Activated CD8-positive, alpha-beta memory T cell treated with anti-CD3 and anti-CD28 coated beads, Interleukin-2, amount 10 ng/mL, durations not matched to agents 7 days and 5 days (primary cell): ENCODE data around the gene FAM24A. TPM values are rescaled to one million over a fixed set of nuclear protein-coding genes. Genes with fewer than 3 reads are reported as not detected.
"Not testable (repeated sequence)": the region's sequence is repeated elsewhere in the genome, so short reads cannot be mapped to it uniquely, and the experiment has no call there.

ENCODE experiments used
- ATAC-seq: fragments of 150-1000 bp; cut with Tn5 transposase; one replicate; pipeline ENCODE4 v1.10.0; 2021; ENCODE audit warnings: moderate library complexity
- CTCF ChIA-PET: fragments of 350-600 bp; sonication (Branson Sonifier 250); formaldehyde crosslinking; loops from one replicate; lab custom pipeline; 2021; ENCODE audit warnings: antibody characterized with exemption; lab: Charles Lee
- DNase-seq: peaks from one replicate; pipeline ENCODE4 v3.0.0-alpha.2; 2020
- H3K27ac Mint-ChIP-seq: one replicate; pipeline ENCODE4 v1.8.0; 2021; ENCODE audit warnings: mild to moderate bottlenecking, mixed read lengths
- H3K27me3 Mint-ChIP-seq: one replicate; pipeline ENCODE4 v1.8.0; 2021; ENCODE audit warnings: mixed read lengths
- H3K36me3 Mint-ChIP-seq: one replicate; pipeline ENCODE4 v1.8.0; 2021; ENCODE audit warnings: mild to moderate bottlenecking, mixed read lengths
- H3K4me1 Mint-ChIP-seq: one replicate; pipeline ENCODE4 v1.8.0; 2021; ENCODE audit warnings: mixed read lengths
- H3K4me3 Mint-ChIP-seq: one replicate; pipeline ENCODE4 v1.8.0; 2021; ENCODE audit warnings: mild to moderate bottlenecking, moderate library complexity, mixed read lengths
- H3K9me3 Mint-ChIP-seq: one replicate; pipeline ENCODE4 v1.8.0; 2022; ENCODE audit warnings: low read depth, mixed read lengths
- total RNA-seq, 2 experiments: library from RNA; stranded (reverse); gene quantifications; one replicate each; pipeline ENCODE4 v1.2.3, GENCODE V29; 2021

Gene FAM24A
- total RNA-seq: not detected

- ATAC-seq: no peak
- H3K4me3 Mint-ChIP-seq: no peak within 1 kb of the TSS
- H3K4me1 Mint-ChIP-seq: no peaks in the 10 kb centered on the region
- DNase-seq: no peak
- H3K9me3 Mint-ChIP-seq: no peaks in the 10 kb centered on the region
- CTCF ChIA-PET: no interaction called here
- no peak within 1 kb of the TSS for H3K27ac Mint-ChIP-seq
- peaks cover 11% of the 10 kb centered on the region for H3K27me3 Mint-ChIP-seq
- H3K36me3 Mint-ChIP-seq: no peaks in the 10 kb centered on the region
Observed at GRCh38 chr10:122910310-122910709, at the start of gene FAM24A. TSS of gene FAM24A (plus strand) at chr10:122910610. CDS start at chr10:122911635, 1,025 bp downstream.

DNA sequence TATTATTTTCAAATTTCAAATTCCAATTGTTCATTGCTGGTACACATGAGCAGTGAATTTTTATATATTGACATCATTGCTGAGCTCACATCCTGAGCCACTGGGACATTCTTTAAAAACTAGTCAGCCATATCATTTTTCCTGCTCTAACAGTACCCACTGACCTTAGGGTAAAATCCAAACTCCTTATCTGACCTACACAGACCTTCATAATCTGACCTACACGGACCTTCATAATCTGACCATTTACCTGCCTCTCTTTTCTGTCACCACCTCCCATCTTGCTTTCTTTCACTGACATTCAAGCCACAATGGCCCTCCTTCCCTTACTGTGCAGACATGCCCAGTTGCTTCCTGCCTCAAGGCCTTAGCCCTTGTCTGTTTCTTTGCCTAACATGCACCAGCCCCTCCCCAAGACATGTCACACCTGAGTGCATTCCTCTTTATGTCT is 48.7 kb upstream of the FAM24A start:
- Mint-ChIP-seq H3K27ac (no peak overlapping the region), H3K36me3 (peaks cover 26% of the 10 kb centered on the region), H3K4me3 (no peak overlapping the region), H3K4me1 (peaks cover 2% of the 10 kb centered on the region), H3K9me3 (peaks cover 5% of the 10 kb centered on the region), H3K27me3 (no peaks in the 10 kb centered on the region)
- ATAC-seq: no peak
- CTCF ChIA-PET: no interaction called here
- DNase-seq: no peak

- ATAC-seq: no peak
- no peak overlapping the region for H3K4me3 Mint-ChIP-seq
Observed at GRCh38 chr10:122863216-122864193, 46.9 kb upstream of the FAM24A start.

DNA sequence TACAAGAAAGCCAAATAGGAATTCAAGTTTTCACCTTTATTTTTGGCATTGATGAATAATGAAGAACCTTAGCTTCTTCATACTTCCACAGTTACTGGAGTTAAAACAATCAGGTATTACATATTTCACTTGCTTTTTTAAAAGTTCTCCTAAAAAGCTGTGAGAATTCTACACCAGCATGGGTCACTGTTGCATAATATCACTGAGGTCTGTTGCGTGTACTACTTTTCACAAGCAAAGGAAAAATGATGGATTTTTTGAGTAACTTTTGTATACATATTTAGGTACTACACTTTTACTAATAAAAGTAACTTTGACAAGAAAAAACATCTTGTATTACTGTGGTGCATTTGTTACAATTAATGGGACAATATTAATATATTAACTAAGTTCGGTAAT is 46.2 kb upstream of the FAM24A start:
- H3K4me3 Mint-ChIP-seq: no peak overlapping the region
- DNase-seq (no peak), ATAC-seq (no peak)
- H3K36me3 Mint-ChIP-seq: peaks cover 27% of the 10 kb centered on the region
- peaks cover 7% of the 10 kb centered on the region for H3K9me3 Mint-ChIP-seq
- peaks cover 9% of the 10 kb centered on the region for H3K4me1 Mint-ChIP-seq
- no peak overlapping the region for H3K27ac Mint-ChIP-seq
- H3K27me3 Mint-ChIP-seq: no peaks in the 10 kb centered on the region
- CTCF ChIA-PET: no interaction called here

More at GRCh38 chr10:122863216-122864193, 46.9 kb upstream of the FAM24A start:
- no peak for DNase-seq
- peaks cover 8% of the 10 kb centered on the region for H3K9me3 Mint-ChIP-seq
- CTCF ChIA-PET: no interaction called here
- peaks cover 31% of the 10 kb centered on the region for H3K36me3 Mint-ChIP-seq
- no peak overlapping the region for H3K27ac Mint-ChIP-seq
- H3K27me3 Mint-ChIP-seq: no peaks in the 10 kb centered on the region
- H3K4me1 Mint-ChIP-seq: peaks cover 9% of the 10 kb centered on the region

DNA sequence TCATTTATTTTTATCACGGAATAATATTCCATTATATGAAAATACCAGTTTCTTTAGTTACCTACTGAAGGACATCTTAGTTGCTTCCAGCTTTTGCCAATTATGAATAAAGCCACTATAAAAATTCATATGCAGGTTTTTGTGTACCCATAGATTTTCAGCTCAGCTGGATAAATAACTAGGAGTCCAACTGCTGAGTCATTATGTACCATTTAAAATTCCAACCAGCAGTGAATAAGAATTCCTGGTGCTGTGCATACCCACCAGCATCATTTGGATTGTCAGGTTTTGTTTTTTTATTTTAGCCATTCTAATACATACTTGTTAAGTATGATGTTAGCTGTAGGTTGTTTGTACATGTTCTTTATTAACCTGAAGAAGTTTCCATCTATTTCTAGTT is 45.5 kb upstream of the FAM24A start:
- no peak for ATAC-seq
- H3K27ac Mint-ChIP-seq: no peak overlapping the region
- H3K4me3 Mint-ChIP-seq: no peak overlapping the region
- CTCF ChIA-PET: no interaction called here
- H3K27me3 Mint-ChIP-seq: no peaks in the 10 kb centered on the region
- DNase-seq: no peak
- peaks cover 9% of the 10 kb centered on the region for H3K9me3 Mint-ChIP-seq
- H3K36me3 Mint-ChIP-seq: peaks cover 33% of the 10 kb centered on the region
- peaks cover 9% of the 10 kb centered on the region for H3K4me1 Mint-ChIP-seq

- CTCF ChIA-PET, H3K4me3 Mint-ChIP-seq, H3K4me1 Mint-ChIP-seq, ATAC-seq, H3K9me3 Mint-ChIP-seq, H3K27ac Mint-ChIP-seq, DNase-seq, H3K27me3 Mint-ChIP-seq: not testable (repeated sequence)
- peaks cover 39% of the 10 kb centered on the region for H3K36me3 Mint-ChIP-seq
Observed at GRCh38 chr10:122866757-122867482, 43.5 kb upstream of the FAM24A start.

GRCh38 chr10:122868768-122869167 is 41.6 kb upstream of the FAM24A start:
- H3K9me3 Mint-ChIP-seq: peaks cover 11% of the 10 kb centered on the region
- H3K27me3 Mint-ChIP-seq, H3K27ac Mint-ChIP-seq, H3K4me3 Mint-ChIP-seq, CTCF ChIA-PET, DNase-seq, ATAC-seq, H3K4me1 Mint-ChIP-seq: not testable (repeated sequence)
- peaks cover 47% of the 10 kb centered on the region for H3K36me3 Mint-ChIP-seq

- H3K27me3 Mint-ChIP-seq, DNase-seq, ATAC-seq, H3K27ac Mint-ChIP-seq, CTCF ChIA-PET, H3K4me3 Mint-ChIP-seq: not testable (repeated sequence)
- H3K36me3 Mint-ChIP-seq: peaks cover 65% of the 10 kb centered on the region
- H3K9me3 Mint-ChIP-seq: peaks cover 18% of the 10 kb centered on the region
- H3K4me1 Mint-ChIP-seq: peaks cover 24% of the 10 kb centered on the region
Observed at GRCh38 chr10:122871947-122872346, 38.5 kb upstream of the FAM24A start.

DNA sequence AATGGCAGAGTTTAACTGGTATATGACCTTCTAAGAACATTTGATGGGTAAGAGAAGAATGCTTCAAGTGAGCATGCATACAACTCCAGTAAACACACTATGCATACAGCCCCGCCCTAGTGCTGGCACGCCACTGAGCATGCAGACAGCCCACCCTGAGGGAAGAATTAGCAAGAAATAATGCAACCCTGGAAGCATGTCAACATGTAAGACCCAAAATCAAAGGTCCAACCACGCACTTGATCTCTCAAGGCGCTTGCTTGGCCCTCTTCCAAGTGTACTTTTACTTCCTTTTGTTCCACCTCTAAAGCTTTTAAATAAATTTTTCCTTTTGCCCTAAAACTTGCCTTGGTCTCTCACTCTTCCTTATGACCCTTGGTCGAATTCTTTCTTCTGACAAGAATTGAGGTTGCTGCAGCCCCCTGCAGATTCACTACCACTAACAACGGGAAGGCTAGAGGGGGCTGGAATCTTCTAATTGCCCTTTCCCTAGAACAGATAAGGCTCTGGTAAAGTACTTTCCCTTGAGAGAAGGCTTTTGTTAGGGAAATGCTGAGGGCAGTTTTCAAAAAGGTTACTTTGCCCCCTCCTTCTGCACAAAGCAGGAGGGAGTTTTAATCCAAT is 34.5 kb upstream of the FAM24A start:
- peaks cover 52% of the 10 kb centered on the region for H3K4me1 Mint-ChIP-seq
- H3K36me3 Mint-ChIP-seq: peaks cover 60% of the 10 kb centered on the region
- no peak overlapping the region for H3K27ac Mint-ChIP-seq
- H3K4me3 Mint-ChIP-seq: no peak overlapping the region
- no peak for ATAC-seq
- peaks cover 13% of the 10 kb centered on the region for H3K9me3 Mint-ChIP-seq
- CTCF ChIA-PET: no interaction called here
- DNase-seq: no peak
- H3K27me3 Mint-ChIP-seq: no peaks in the 10 kb centered on the region

- H3K27me3 Mint-ChIP-seq: no peaks in the 10 kb centered on the region
- no peak for DNase-seq
- H3K4me1 Mint-ChIP-seq: peaks cover 55% of the 10 kb centered on the region
- CTCF ChIA-PET: no interaction called here
- peaks cover 60% of the 10 kb centered on the region for H3K36me3 Mint-ChIP-seq
- ATAC-seq: no peak
- peaks cover 13% of the 10 kb centered on the region for H3K9me3 Mint-ChIP-seq
- no peak overlapping the region for H3K4me3 Mint-ChIP-seq
- no peak overlapping the region for H3K27ac Mint-ChIP-seq
Observed at GRCh38 chr10:122876467-122876855, 33.9 kb upstream of the FAM24A start.

DNA sequence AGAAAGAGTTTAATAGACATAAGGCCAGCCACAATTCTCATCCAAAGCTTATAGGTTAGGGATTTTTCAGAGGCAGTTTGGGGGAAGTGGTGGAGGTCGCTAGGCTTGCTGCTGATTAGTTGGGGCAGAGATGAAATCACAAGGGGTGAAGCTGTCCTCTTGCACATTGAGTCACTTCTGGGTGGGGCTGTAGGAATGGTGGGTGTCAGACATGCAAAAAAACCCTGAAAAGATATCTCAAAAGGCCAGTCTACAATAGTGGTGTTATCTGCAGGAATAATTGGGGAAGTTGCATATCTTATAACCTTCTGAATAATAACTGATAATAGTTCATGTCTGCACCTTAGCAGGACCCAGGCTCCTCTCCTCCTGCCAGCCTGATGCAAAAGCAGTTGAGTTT is 33.1 kb upstream of the FAM24A start:
- H3K36me3 Mint-ChIP-seq: peaks cover 55% of the 10 kb centered on the region
- H3K4me3 Mint-ChIP-seq: no peak overlapping the region
- peaks cover 55% of the 10 kb centered on the region for H3K4me1 Mint-ChIP-seq
- DNase-seq: no peak
- H3K27ac Mint-ChIP-seq: no peak overlapping the region
- peaks cover 13% of the 10 kb centered on the region for H3K9me3 Mint-ChIP-seq
- CTCF ChIA-PET: no interaction called here
- no peak for ATAC-seq
- no peaks in the 10 kb centered on the region for H3K27me3 Mint-ChIP-seq

DNA sequence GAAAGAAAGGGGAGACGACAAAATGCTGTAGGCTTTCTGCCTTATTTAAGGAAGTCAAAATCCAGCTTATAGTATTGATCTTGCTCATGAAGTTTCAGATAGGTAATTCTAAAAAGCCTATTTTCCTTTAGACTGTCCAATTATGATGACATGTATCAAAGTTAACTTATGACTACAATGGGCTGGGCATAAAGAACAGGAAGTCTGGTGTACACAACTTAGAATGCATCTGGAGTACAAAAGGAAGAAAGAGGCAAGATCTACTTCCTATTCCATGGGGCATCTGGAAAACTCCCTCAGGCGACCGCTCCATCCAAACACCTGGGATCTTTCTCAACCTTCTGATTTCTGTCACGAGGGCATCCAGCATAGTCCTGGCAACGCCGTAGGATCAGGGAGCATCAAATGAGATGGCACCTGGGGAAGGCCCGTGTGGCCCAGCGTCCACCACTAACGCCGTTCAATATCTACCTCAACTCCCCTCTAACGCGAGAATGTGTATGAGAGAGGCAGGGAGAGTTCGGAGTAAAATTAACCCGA is 31.5 kb upstream of the FAM24A start:
- ATAC-seq: peak; percentile 26
- Mint-ChIP-seq H3K4me1 (peaks cover 62% of the 10 kb centered on the region), H3K27me3 (no peaks in the 10 kb centered on the region), H3K36me3 (peaks cover 51% of the 10 kb centered on the region), H3K27ac (peak overlapping the region; percentile 93), H3K9me3 (peaks cover 11% of the 10 kb centered on the region), H3K4me3 (peak overlapping the region; percentile 95)
- DNase-seq: no peak
- CTCF ChIA-PET: interaction anchor here (1.3 kb wide), 1 partner anchor 84 kb away, joined by 3 read pairs; no protein-coding TSS in a partner anchor
